H1 (cell line): ENCODE results near the gene ELMO2. TPM values are rescaled to one million over a fixed set of nuclear protein-coding genes. Genes with fewer than 3 reads are reported as not detected.

Experiments
- CTCF ChIA-PET: fragments of 300-600 bp; sonication (Branson Sonifier 250); formaldehyde crosslinking; loops from one replicate; lab custom pipeline; 2021; ENCODE audit not compliant: partially characterized antibody; lab: Charles Lee
- POLR2A ChIA-PET: fragments of 300-600 bp; sonication (Branson Sonifier 250); formaldehyde crosslinking; loops from one replicate; lab custom pipeline; 2021; ENCODE audit warnings: inconsistent platforms; ENCODE audit not compliant: partially characterized antibody; lab: Charles Lee
- DNase-seq, 2 experiments: peaks; one replicate each; pipeline versions ENCODE4 v3.0.0 to v3.0.0-alpha.2; 2010 to 2022; ENCODE audit warnings: low spot score in 2 of 2, low read depth in 1 of 2, mixed read lengths in 1 of 2
- FAIRE-seq: peaks from 2 replicates; lab custom pipeline; 2011; peaks lifted over from hg19 to GRCh38; lab: Jason Lieb, UNC
- H2AFZ ChIP-seq: 2 replicates; pipeline ENCODE4 v1.8.1; 2012; ENCODE audit warnings: low read length, inconsistent platforms
- H2AK5ac ChIP-seq: 2 replicates; pipeline ENCODE4 v1.6.1; 2013; ENCODE audit warnings: low read depth, low read length
- H2BK120ac ChIP-seq: replicated peaks from 2 replicates; pipeline ENCODE3; 2013; ENCODE audit warnings: low read depth, low read length, inconsistent platforms
- H2BK12ac ChIP-seq: 2 replicates; pipeline ENCODE4 v1.6.1; 2013; ENCODE audit warnings: low read depth, low read length
- H2BK15ac ChIP-seq: 2 replicates; pipeline ENCODE4 v1.6.1; 2013; ENCODE audit warnings: low read length
- H2BK20ac ChIP-seq: 2 replicates; pipeline ENCODE4 v1.6.1; 2013; ENCODE audit warnings: low read length
- H2BK5ac ChIP-seq: 2 replicates; pipeline ENCODE4 v1.6.1; 2013; ENCODE audit warnings: low read depth, low read length
- H3K14ac ChIP-seq: 2 replicates; pipeline ENCODE4 v1.6.1; 2013; ENCODE audit warnings: inconsistent platforms; ENCODE audit not compliant: insufficient read length
- H3K18ac ChIP-seq: 2 replicates; pipeline ENCODE4 v1.6.1; 2013; ENCODE audit warnings: low read length; ENCODE audit errors: extremely low read depth
- H3K23ac ChIP-seq: 2 replicates; pipeline ENCODE4 v1.6.1; 2013; ENCODE audit warnings: inconsistent platforms; ENCODE audit not compliant: insufficient read length
- H3K23me2 ChIP-seq: 2 replicates; pipeline ENCODE4 v1.6.1; 2013; ENCODE audit warnings: low read depth, low read length
- H3K27ac ChIP-seq: 2 replicates; pipeline ENCODE4 v1.6.1; 2011; ENCODE audit warnings: low read depth, low read length, inconsistent platforms
- H3K27me3 ChIP-seq, 4 experiments: replicated peaks in 1 of 4; 1 replicate in 1 of 4; 2 replicates in 3 of 4; pipeline versions ENCODE4 v1.6.1 to v1.8.1; 2011 to 2013; ENCODE audit warnings: low read length in 3 of 4, mild to moderate bottlenecking in 3 of 4, inconsistent platforms in 2 of 4, mixed read lengths in 2 of 4, moderate library complexity in 1 of 4; ENCODE audit not compliant: control insufficient read depth in 3 of 4, insufficient read depth in 3 of 4; ENCODE audit errors: extremely low read depth in 1 of 4
- H3K36me3 ChIP-seq, 4 experiments: 2 replicates each; pipeline versions ENCODE4 v1.6.1 to v1.8.1; 2011 to 2013; ENCODE audit warnings: mild to moderate bottlenecking in 4 of 4, low read length in 3 of 4, moderate library complexity in 2 of 4, control low read depth in 1 of 4, inconsistent platforms in 1 of 4; ENCODE audit not compliant: insufficient read depth in 4 of 4, control insufficient read depth in 2 of 4
- H3K4ac ChIP-seq: replicated peaks from 2 replicates; pipeline ENCODE3; 2013; ENCODE audit warnings: low read length, low read depth, mixed read lengths, inconsistent platforms; ENCODE audit not compliant: insufficient read length
- H3K4me1 ChIP-seq, 4 experiments: replicated peaks in 1 of 4; 1 replicate in 1 of 4; 2 replicates in 3 of 4; pipeline versions ENCODE4 v1.6.1 to v1.8.1; 2011 to 2013; ENCODE audit warnings: low read length in 3 of 4, inconsistent platforms in 2 of 4, mixed read lengths in 1 of 4; ENCODE audit not compliant: insufficient read depth in 4 of 4, control insufficient read depth in 3 of 4
- H3K4me2 ChIP-seq, 2 experiments: 2 replicates each; pipeline versions ENCODE4 v1.6.1 to v1.8.1; 2011 to 2013; ENCODE audit warnings: low read depth in 2 of 2, low read length in 2 of 2, control low read depth in 1 of 2, inconsistent platforms in 1 of 2, mild to moderate bottlenecking in 1 of 2; ENCODE audit not compliant: insufficient read depth in 1 of 2
- H3K4me3 ChIP-seq, 4 experiments: fragments of 200-600, 300-600 bp in 1 of 4; sonication (generic), shearing (Covaris generic), sonication (Bioruptor Twin) in 1 of 4; 2 replicates each; pipeline versions ENCODE4 v1.5.1 to v1.8.1; 2011 to 2016; ENCODE audit warnings: low read length in 4 of 4, low read depth in 3 of 4, control low read depth in 2 of 4, inconsistent platforms in 2 of 4, mild to moderate bottlenecking in 2 of 4, mixed read lengths in 1 of 4, moderate library complexity in 1 of 4; ENCODE audit not compliant: insufficient read depth in 2 of 4; ENCODE audit errors: extremely low read depth in 1 of 4
- H3K56ac ChIP-seq: replicated peaks from 2 replicates; pipeline ENCODE3; 2013; ENCODE audit warnings: low read depth, mild to moderate bottlenecking, mixed read lengths, low read length, inconsistent platforms; ENCODE audit not compliant: insufficient read length
- H3K79me1 ChIP-seq: 2 replicates; pipeline ENCODE4 v1.6.1; 2013; ENCODE audit warnings: low read depth, low read length, control low read depth
- H3K79me2 ChIP-seq, 2 experiments: 2 replicates each; pipeline versions ENCODE4 v1.6.1 to v1.8.1; 2012 to 2013; ENCODE audit warnings: low read length in 2 of 2, mild to moderate bottlenecking in 2 of 2, inconsistent platforms in 1 of 2; ENCODE audit not compliant: insufficient read depth in 2 of 2, control insufficient read depth in 1 of 2
- H3K9ac ChIP-seq, 4 experiments: replicated peaks in 1 of 4; 1 replicate in 1 of 4; 2 replicates in 3 of 4; pipeline versions ENCODE4 v1.6.1 to v1.8.1; 2011 to 2013; ENCODE audit warnings: low read depth in 3 of 4, low read length in 3 of 4, control low read depth in 2 of 4, mild to moderate bottlenecking in 2 of 4, moderate library complexity in 2 of 4, inconsistent platforms in 1 of 4; ENCODE audit errors: extremely low read depth in 1 of 4
- H3K9me3 ChIP-seq, 2 experiments: 2 replicates each; pipeline versions ENCODE4 v1.6.1 to v1.8.1; 2012 to 2013; ENCODE audit warnings: mild to moderate bottlenecking in 2 of 2, moderate library complexity in 2 of 2, control low read depth in 1 of 2, inconsistent platforms in 1 of 2, low read depth in 1 of 2, low read length in 1 of 2, mixed read lengths in 1 of 2; ENCODE audit not compliant: insufficient read depth in 2 of 2
- H4K20me1 ChIP-seq, 2 experiments: replicated peaks in 1 of 2; 2 replicates each; pipeline versions ENCODE3 to v1.8.1; 2011 to 2013; ENCODE audit warnings: inconsistent platforms in 2 of 2, low read length in 2 of 2, mild to moderate bottlenecking in 1 of 2; ENCODE audit not compliant: insufficient read depth in 2 of 2, control insufficient read depth in 1 of 2
- H4K5ac ChIP-seq: 2 replicates; pipeline ENCODE4 v1.6.1; 2013; ENCODE audit warnings: low read length, low read depth, mixed read lengths, inconsistent platforms; ENCODE audit not compliant: insufficient read length
- H4K8ac ChIP-seq: 2 replicates; pipeline ENCODE4 v1.8.0; 2013; ENCODE audit warnings: mild to moderate bottlenecking, moderate library complexity, low read length, inconsistent platforms; ENCODE audit not compliant: insufficient read depth; ENCODE audit errors: extremely low read depth
- H4K91ac ChIP-seq: replicated peaks from 2 replicates; pipeline ENCODE3; 2013; ENCODE audit warnings: low read length, mixed read lengths, inconsistent platforms; ENCODE audit not compliant: insufficient read length
- BRCA1 ChIP-seq: IDR thresholded peaks from 2 replicates; pipeline ENCODE4 v1.6.1; 2012; ENCODE audit warnings: low read depth, low read length, improper control_type of control experiment
- EGR1 ChIP-seq: IDR thresholded peaks from 2 replicates; pipeline ENCODE4 v1.6.1; 2011; ENCODE audit warnings: low read depth, low read length, borderline replicate concordance
- EP300 ChIP-seq, 2 experiments: IDR thresholded peaks; 1 replicate in 1 of 2; 2 replicates in 1 of 2; pipeline ENCODE4 v1.6.1; 2011 to 2012; ENCODE audit warnings: low read depth in 2 of 2, low read length in 2 of 2, mild to moderate bottlenecking in 2 of 2, borderline replicate concordance in 1 of 2, inconsistent platforms in 1 of 2, moderate library complexity in 1 of 2
- FOSL1 ChIP-seq: IDR thresholded peaks from 2 replicates; pipeline ENCODE4 v1.6.1; 2011; ENCODE audit warnings: mild to moderate bottlenecking, low read depth, low read length, moderate library complexity; ENCODE audit not compliant: insufficient read depth
- POLR2A ChIP-seq, 2 experiments: IDR thresholded peaks; 1 replicate in 1 of 2; 2 replicates in 1 of 2; pipeline ENCODE4 v1.6.1; 2011; ENCODE audit warnings: low read depth in 2 of 2, low read length in 2 of 2, mild to moderate bottlenecking in 2 of 2; ENCODE audit errors: control extremely low read depth in 1 of 2
- RAD21 ChIP-seq, 2 experiments: IDR thresholded peaks in 1 of 2; conservative IDR thresholded peaks in 1 of 2; 2 replicates each; pipeline ENCODE4 v1.6.1; 2011; ENCODE audit warnings: low read depth in 2 of 2, low read length in 2 of 2, improper control_type of control experiment in 1 of 2, inconsistent platforms in 1 of 2, mild to moderate bottlenecking in 1 of 2, moderate library complexity in 1 of 2
- SIRT6 ChIP-seq: IDR thresholded peaks from one replicate; pipeline ENCODE4 v1.7.1; 2012; ENCODE audit warnings: low read length, inconsistent platforms
- TAF7 ChIP-seq: optimal IDR thresholded peaks from 2 replicates; pipeline ENCODE3; 2011; ENCODE audit warnings: low read depth, mild to moderate bottlenecking, inconsistent platforms, low read length, moderate library complexity, borderline replicate concordance
- ZNF274 ChIP-seq: IDR thresholded peaks from 2 replicates; pipeline ENCODE4 v1.7.0; 2012; ENCODE audit warnings: low read length, borderline replicate concordance; ENCODE audit errors: extremely low read depth
- WGBS, 2 experiments: shearing (Covaris generic) in 1 of 2; methylation state at CpG; one replicate each; pipeline versions ENCODE4 v1.1.6 to v1.1.7; 2013 to 2015; ENCODE audit warnings: low lambda C conversion rate in 2 of 2, mixed read lengths in 2 of 2, inconsistent platforms in 1 of 2, low coverage in 1 of 2, missing lambda C conversion rate in 1 of 2; ENCODE audit not compliant: insufficient replicate concordance in 2 of 2, insufficient coverage in 1 of 2, insufficient read length in 1 of 2; ENCODE audit errors: extremely low coverage in 1 of 2, missing lambda C conversion rate in 1 of 2; 5-methylcytosine and 5-hydroxymethylcytosine counted together
- polyA plus RNA-seq, 7 experiments: library from polyadenylated mRNA; depleted of rRNA in 3 of 7; stranded (reverse) in 5 of 7; unstranded in 2 of 7; fragments of >200 nt in 5 of 7; fragments of 200-250 nt in 2 of 7; gene quantifications; 1 replicate in 5 of 7; 2 replicates in 1 of 7; 4 replicates in 1 of 7; pipeline versions ENCODE4 v1.2.1 to v1.2.3, GENCODE V29; 2011 to 2013; ENCODE audit warnings: missing spikeins in 2 of 7, mixed read lengths in 2 of 7
- total RNA-seq: library from RNA; stranded (reverse); fragmentation: NEBNext Ultra II Directional; extraction: Animal tissue kit (Norgen Biotek cat#: 25700); gene quantifications from 2 replicates; pipeline ENCODE4 v1.2.1, GENCODE V29; 2021

Gene ELMO2
- total and polyA plus RNA-seq, 2 of the 8 experiments (the other 6 are each of a cell fraction or from before 2014, with no cell fraction given) = 34.3 to 39.7 TPM

DNA sequence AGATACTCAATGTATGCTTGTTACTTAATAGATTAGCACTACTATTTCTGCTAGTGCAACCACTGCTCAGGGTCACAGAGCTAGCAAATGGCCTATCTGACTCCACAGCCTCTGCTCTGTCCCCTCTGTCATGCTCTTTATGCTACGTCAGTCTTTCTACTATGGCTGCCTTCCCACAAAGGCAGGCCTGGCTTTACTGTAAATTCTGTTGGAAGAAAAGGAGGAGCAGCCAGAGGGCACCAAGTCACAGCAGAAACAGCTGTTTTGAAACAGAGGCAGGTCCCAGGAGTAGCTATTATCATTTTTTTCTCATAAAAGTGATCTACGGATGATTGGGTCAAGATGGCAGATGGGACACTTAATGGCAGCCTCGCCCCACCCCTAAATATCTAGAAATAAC lies 10.0 kb upstream of the ELMO2 start:
- H2BK15ac ChIP-seq = no peak overlapping the region
- no peak overlapping the region for H2AFZ ChIP-seq
- no peak overlapping the region for H3K27ac ChIP-seq
- no peaks in the 10 kb centered on the region for H3K27me3 ChIP-seq
- H3K4me3 ChIP-seq = no peak overlapping the region
- ChIA-PET CTCF (interaction anchor here (1.6 kb wide), 1 partner anchor 22 kb away, joined by 4 read pairs; no protein-coding TSS in a partner anchor), POLR2A (no interaction called here)
- H3K4me2 ChIP-seq = no peak overlapping the region
- WGBS, 2 experiments = 85% methylated on average over 3 of the region's 3 CpGs; no CpG with 5 or more reads in 1 of the 2 experiments
- no peaks in the 10 kb centered on the region; the same call in 1 of the 2 replicates for H3K23me2 ChIP-seq
- no peak overlapping the region for H2BK5ac ChIP-seq
- H3K79me2 ChIP-seq = no peaks in the 10 kb centered on the region
- no peak overlapping the region for H3K14ac ChIP-seq
- no peak overlapping the region for H4K5ac ChIP-seq
- H2AK5ac ChIP-seq = no peak overlapping the region
- DNase-seq (no peak), FAIRE-seq (no peak)
- H3K4ac ChIP-seq = no peak overlapping the region
- TF ChIP-seq TAF7 (no peak), EP300 (IDR thresholded peaks at IDR 0.05; ENCODE audit: borderline replicate concordance in 1 of 2, low read depth in 2 of 2, low read length in 2 of 2) (no peak), FOSL1 (no peak), ZNF274 (no peak), SIRT6 (no peak), POLR2A (IDR thresholded peaks at IDR 0.05; ENCODE audit: control extremely low read depth in 1 of 2, low read depth in 2 of 2, low read length in 2 of 2) (no peak), RAD21 (IDR thresholded peaks at IDR 0.05 in 1 of 2, conservative IDR thresholded peaks at IDR 0.05 in 1 of 2; ENCODE audit: low read depth in 2 of 2, low read length in 2 of 2) (no peak), EGR1 (no peak), BRCA1 (no peak)
- H3K56ac ChIP-seq = no peak overlapping the region
- H3K79me1 ChIP-seq = no peaks in the 10 kb centered on the region
- H3K4me1 ChIP-seq = peaks cover 0 to 4% (median 0%) of the 10 kb centered on the region in 4 experiments; a peak in 2 of 7 replicates
- H2BK120ac ChIP-seq = no peak overlapping the region
- no peak overlapping the region for H3K18ac ChIP-seq
- no peaks in the 10 kb centered on the region for H3K36me3 ChIP-seq
- no peak overlapping the region for H4K8ac ChIP-seq
- H3K9me3 ChIP-seq = no peaks in the 10 kb centered on the region
- H2BK20ac ChIP-seq = no peak overlapping the region
- H3K9ac ChIP-seq = no peak overlapping the region
- H4K20me1 ChIP-seq = no peaks in the 10 kb centered on the region
- no peak overlapping the region for H4K91ac ChIP-seq
- H2BK12ac ChIP-seq = no peak overlapping the region
- no peak overlapping the region for H3K23ac ChIP-seq
